ENCODE measurements around the gene DNAH11. TPM values are rescaled to one million over a fixed set of nuclear protein-coding genes. Genes with fewer than 3 reads are reported as not detected.
"Not testable (repeated sequence)": the region's sequence is repeated elsewhere in the genome, so short reads cannot be mapped to it uniquely, and the experiment has no call there.

The DNAH11 gene
- total RNA-seq, 1 experiment from 2014 or later, result 10.7 TPM

DNA sequence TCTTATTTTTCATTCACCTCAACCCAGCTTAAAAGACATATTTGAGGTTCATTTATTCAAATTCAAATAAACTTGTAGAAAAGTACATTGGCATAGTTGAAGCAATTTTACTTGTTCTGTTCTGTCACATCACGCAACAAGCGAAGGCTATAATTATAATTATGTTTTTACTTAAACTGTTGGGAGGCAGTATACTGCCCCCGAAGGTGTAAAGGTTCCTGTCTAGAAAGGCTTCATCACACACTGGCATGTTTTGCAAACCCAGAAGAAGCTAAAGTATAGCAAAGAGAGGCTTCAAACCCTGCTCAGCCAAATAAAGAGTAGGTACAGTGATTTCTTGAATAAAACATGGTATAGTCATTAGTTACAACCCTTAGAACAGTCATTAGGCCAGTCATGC lies 340.2 kb downstream of the DNAH11 start:
- no peak for DNase-seq (ENCODE audit: low read depth)

- not testable (repeated sequence) for DNase-seq (ENCODE audit: low read depth)
Observed at GRCh38 chr7:21883501-21883900, 340.7 kb downstream of the DNAH11 start.

GRCh38 chr7:21884496-21884895 lies 341.7 kb downstream of the DNAH11 start:
- DNase-seq (ENCODE audit: low read depth), result no peak

DNA sequence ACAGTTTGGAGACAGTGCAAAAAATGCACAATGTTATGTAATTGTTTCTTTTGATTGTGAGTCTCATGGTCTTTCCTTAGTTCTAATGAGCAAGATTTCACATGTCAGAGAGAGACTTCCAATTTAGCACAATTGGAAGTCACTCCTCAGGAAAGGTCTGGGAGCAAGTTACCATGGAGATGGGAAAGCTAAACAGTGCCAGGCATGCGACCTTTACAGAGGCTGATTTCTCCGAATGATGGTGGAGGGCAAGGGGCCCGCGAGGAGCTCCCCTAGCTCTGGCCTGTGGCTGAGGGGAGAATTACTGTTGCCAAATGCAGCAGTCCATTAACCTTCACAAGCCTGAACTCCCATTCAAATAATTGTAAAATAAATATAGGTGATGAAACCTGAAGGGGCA lies 343.6 kb downstream of the DNAH11 start:
- DNase-seq (ENCODE audit: low read depth), result no peak

DNA sequence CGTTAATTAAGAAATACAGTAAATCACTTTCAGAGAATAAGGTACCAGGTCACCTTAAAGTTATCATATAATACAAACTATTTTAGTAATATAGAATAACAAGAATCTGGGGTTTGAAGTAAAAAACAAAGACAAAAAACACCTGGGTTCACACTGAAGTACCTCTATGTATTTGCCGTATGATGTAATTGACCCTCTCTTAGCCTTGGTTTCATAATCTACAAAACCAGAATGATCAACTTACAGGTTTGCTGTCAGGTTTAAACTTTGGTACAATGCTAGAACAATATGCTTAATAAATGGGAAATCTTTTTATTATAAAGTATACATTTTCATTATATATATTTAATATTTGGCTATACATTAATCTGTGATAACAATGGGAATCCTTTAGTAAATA lies 344.5 kb downstream of the DNAH11 start:
- no peak for DNase-seq (ENCODE audit: low read depth)

- no peak for DNase-seq (ENCODE audit: low read depth)
Observed at GRCh38 chr7:21887779-21888178, 344.9 kb downstream of the DNAH11 start.

- DNase-seq (ENCODE audit: low read depth), result no peak
Observed at GRCh38 chr7:21891291-21891690, 348.5 kb downstream of the DNAH11 start.

GRCh38 chr7:21893401-21893800 lies 350.6 kb downstream of the DNAH11 start:
- no peak for DNase-seq (ENCODE audit: low read depth)

DNA sequence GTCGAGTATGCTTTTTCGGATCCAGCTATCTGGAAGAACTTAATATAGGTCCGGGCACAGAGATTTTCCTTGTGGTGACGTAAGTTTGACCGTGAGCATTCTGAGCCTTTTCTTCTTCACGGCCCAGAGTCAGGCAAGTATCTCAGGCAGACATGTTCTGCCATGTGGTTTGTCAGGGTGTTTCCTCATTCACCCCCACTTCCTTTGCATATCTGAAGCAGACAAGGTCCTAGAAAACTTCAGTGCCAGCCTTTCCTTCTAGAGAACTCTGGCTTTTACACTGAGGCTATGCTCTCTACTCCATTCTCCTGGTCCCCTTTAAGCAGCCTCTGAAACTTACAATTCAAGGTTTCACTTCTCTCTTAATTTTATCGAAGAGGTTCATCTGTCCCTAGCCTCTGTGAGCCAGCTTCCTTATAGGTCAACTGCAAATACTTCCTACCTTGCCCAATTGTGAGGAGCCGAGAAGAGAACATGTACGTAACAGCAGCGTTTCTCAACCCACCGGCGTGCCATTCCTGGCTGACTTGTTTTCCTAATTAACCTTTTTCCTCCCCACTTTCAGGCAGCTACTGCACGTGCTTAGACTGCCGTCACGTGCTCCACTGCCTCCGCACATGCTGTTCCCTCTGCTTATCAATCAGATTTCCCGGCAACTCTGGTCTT lies 355.6 kb downstream of the DNAH11 start:
- no peak for DNase-seq (ENCODE audit: low read depth)

- DNase-seq (ENCODE audit: low read depth), result no peak
Observed at GRCh38 chr7:21902240-21902639, 359.4 kb downstream of the DNAH11 start.

DNA sequence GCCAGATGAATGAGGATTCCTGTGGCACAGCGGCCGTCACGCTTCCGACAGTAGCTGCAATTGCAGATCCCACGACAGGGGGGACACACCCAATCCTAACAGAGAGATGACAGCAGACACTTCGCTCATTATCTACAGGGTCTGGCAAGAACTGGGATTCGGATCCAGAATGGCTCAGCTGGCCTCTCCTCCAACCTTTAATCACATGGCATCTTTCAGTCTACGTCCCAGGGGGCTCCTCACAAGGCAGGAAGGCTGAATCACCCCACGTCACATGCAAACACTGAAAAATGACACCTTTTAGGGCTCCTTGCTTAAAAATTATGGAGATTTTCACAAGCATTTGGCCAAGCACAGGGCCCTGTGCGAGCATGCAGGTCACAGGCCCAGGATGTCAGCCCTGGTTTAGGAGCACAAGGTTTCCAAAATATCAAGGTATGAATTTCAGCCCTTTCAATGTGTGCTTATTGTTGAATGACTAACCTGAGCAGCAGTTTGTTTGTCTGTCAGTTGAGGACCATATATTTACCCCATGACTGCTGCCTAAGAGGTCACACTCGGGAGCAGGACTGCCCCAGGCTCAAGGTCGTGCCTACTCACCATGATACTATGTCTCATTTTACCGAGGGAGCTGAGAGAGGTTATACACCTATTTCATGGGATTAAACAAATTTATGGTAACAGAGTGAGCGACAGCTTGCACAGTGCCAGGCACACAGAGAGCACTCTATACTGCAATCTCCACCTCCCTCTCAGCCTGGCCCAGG lies 360.4 kb downstream of the DNAH11 start:
- no peak for DNase-seq (ENCODE audit: low read depth)

GRCh38 chr7:21908746-21909145 lies 365.9 kb downstream of the DNAH11 start:
- DNase-seq (ENCODE audit: low read depth), result no peak

DNA sequence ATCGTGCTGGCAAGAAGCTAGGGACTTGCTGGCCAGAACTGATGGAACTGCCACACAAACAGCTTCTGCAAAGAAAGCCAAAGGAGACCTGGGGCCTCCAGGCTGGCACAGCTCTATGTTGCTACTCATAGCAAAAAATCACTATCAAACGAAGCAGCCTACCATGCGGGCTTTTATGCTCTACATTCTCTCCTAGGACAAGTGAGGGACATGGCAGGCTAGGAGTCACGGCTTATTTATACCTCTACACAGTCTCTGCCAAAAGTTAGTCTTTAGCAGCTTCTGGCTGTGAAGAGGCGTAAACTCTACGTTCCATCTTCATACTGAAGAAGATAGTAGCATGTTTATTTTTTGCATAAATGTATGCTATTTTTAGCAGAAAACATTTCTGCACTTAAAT lies 367.4 kb downstream of the DNAH11 start:
- DNase-seq (ENCODE audit: low read depth), result no peak

DNA sequence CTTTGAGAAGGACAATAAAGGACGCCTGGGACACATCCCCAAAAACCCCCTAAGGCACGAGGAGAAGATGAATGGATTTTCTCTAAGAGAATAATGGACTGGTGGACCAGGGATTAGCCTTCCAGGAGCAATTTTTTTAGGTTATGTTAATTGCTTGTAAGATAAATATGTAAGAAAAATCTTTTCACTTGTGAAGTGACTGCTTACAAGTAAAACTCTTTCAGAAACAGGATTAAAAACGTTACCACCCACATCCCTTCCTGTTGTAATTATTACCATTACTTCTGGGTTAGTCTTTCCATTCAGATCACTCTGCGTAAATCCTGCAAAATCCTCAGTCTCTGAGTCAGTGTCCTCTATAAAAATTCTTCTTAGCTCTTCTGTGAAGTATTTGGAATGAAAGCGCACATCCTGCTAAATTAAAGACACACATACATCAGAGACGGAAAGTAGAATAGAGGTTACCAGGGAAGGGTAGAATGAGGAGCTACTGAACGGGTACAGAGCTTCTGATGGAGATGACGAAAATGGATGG lies 368.6 kb downstream of the DNAH11 start:
- DNase-seq (ENCODE audit: low read depth), result no peak

DNA sequence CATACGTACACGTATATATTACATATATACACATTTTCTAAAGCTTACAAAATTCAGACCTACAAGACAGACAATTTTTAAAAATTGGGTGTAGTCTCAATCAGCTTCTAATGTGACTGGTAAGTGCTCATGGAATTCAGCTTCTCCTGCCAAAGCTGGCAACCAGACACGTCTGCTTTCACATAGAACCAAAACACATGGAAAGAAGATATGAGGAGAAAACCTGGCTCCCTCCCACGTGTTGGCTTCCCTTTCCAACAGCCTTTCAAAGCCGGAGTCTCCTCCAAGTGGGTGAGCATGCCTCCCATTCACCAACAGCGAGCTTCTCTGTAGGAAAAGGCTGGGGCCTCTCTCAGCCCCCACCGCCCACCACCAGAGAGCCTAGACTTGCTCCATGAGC lies 369.5 kb downstream of the DNAH11 start:
- no peak for DNase-seq (ENCODE audit: low read depth)

DNA sequence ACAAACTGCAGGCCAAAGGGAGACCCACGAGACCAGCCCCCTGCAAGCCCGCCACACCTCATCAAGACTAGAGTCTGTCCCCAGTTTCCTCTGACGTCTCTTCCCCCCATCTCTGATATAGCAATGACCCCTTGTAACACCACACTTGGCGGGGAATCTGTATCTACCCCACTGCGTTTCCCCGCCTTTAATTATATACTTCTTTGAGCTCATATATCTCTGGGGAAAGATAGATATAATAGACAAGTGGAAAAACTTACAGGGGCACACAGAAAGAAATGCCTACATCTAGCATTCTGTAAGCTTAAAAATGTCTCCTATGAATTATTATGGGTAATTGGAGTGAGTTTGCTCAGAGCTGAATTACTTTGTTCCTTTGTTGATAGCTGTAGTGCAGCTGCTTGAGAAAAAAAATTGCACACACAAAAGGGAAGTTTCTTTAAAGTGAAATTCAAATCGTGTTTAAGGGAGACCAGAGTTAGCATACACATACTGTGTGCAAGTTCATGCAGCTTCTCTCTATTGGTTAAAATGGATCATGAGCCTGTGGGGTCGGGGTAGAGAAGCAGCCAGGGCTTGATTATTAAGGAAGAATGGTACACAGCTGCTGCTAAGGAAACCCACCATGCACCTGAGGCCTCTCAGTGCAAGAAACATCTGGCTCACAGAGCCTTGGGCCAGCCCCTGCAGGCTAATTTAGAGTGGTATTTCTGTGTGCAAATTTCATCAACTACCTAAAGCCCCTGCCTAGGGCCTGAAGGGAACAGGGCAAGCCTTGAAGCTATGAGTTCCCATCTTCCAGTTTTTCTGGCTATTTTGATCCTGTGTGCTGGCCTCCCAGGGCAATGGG lies 370.3 kb downstream of the DNAH11 start:
- DNase-seq (ENCODE audit: low read depth), result no peak

- DNase-seq (ENCODE audit: low read depth), result no peak
Observed at GRCh38 chr7:21914671-21915070, 371.8 kb downstream of the DNAH11 start.

DNA sequence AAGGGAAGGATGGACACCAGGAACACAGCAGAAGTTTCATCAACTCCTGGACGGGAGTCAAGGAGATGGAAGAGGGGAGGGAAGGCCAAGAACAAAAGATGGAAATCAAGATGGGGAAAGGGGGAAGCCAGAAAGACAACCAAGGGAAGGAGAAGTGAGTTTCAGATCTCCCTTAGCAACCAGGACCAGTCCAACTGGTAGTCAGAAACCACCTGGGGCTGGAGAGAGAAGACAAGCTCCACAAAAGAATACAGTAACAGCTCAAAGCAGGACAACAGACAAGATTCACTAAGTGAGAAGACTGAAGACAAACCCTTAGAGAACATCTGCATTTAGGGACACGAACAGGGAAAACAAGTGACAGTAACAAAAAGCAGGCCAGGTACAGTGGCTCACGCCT lies 372.3 kb downstream of the DNAH11 start:
- DNase-seq (ENCODE audit: low read depth), result no peak

GRCh38 chr7:21916176-21916575 lies 373.3 kb downstream of the DNAH11 start:
- DNase-seq (ENCODE audit: low read depth), result no peak

- no peak for DNase-seq (ENCODE audit: low read depth)
Observed at GRCh38 chr7:21916629-21917028, 373.8 kb downstream of the DNAH11 start.

DNA sequence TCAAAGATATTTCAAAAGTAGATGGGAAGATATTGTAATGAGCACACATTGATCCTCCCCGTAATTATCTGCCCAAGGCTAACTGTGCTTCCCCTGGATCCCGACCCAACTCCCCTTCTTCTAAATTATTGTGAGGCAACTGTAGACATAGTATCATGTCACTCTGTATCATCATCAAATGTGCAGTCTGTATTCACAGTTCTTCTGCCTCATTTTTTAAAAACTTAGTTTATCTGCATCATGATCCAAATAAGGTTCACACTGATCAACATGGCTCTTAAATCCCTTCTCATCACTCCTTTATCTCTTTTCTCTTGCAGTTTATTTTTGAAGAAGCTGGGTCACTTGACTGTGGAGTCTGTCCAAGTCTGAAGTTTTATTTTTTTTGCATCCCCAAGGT lies 375.4 kb downstream of the DNAH11 start:
- DNase-seq (ENCODE audit: low read depth), result no peak

DNA sequence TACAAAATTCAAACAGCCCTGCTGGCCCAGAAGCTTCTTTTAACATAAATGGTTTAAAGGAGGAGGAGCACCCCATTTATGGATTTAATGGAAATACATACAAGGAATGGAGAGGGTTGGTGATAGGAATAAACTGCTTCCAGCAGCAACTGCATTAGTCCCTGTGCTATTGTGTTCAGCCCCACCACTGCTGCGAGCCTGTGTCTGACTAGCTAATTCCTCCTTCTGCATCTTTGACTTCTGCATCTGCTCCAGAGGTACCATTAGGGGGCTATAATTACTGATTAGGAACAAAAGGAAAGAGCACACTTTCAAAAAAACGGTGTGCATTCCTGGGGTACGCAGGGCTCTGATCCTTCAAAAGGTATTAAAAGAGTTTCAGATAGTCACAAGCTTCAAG lies 378.1 kb downstream of the DNAH11 start:
- DNase-seq (ENCODE audit: low read depth), result no peak
